ENCODE results near the gene NTSR1.

DNA sequence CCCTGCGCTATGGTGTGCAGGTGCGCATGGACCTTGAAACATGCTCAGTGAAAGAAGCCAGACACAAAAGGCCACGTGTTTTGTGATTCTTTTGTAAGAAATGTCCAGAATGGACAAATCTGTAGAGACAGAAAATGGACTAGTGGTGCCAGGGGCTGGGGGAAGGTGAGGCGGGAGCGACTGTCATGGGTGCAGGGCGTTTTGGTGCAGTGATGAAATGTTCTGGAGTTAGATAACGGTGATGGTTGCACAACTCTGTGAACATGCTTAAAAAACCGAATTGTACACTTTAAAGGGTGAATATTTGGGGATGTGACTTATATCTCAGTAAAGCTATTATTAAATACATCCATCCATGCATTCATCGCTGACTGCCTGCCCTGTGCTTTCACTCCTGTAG lies 31.7 kb upstream of the NTSR1 start:
- TF ChIP-seq POLR2A (IDR thresholded peaks at IDR 0.05): no peak
- TF ChIP-seq POLR2AphosphoS5 (IDR thresholded peaks at IDR 0.05): no peak
